NT2/D1 (cell line): ENCODE results near the gene DDX3X.

Experiments
- DNase-seq: peaks from one replicate; pipeline ENCODE4 v3.0.0-alpha.2; 2011; ENCODE audit warnings: low read depth, low spot score
- H3K27me3 ChIP-seq: 2 replicates; pipeline ENCODE4 v1.6.0; 2011; ENCODE audit warnings: mild to moderate bottlenecking; ENCODE audit not compliant: insufficient read length, insufficient read depth
- H3K36me3 ChIP-seq: 2 replicates; pipeline ENCODE4 v1.6.1; 2011; ENCODE audit warnings: mild to moderate bottlenecking, low read length, mixed read lengths; ENCODE audit not compliant: insufficient read depth, insufficient read length
- H3K4me1 ChIP-seq: 2 replicates; pipeline ENCODE4 v1.5.1; 2011; ENCODE audit not compliant: insufficient read depth, insufficient read length
- H3K4me3 ChIP-seq: 2 replicates; pipeline ENCODE4 v1.5.1; 2011; ENCODE audit warnings: low read depth; ENCODE audit not compliant: insufficient read length
- H3K9ac ChIP-seq: 2 replicates; pipeline ENCODE4 v1.6.0; 2011; ENCODE audit warnings: low read depth; ENCODE audit not compliant: insufficient read length
- H3K9me3 ChIP-seq: 2 replicates; pipeline ENCODE4 v1.5.1; 2011; ENCODE audit warnings: mild to moderate bottlenecking, low read length; ENCODE audit not compliant: insufficient read depth
- SUZ12 ChIP-seq: IDR thresholded peaks from 2 replicates; pipeline ENCODE4 v1.6.1; 2011; ENCODE audit not compliant: insufficient read length, insufficient read depth; ENCODE audit errors: extremely low read depth
- YY1 ChIP-seq: IDR thresholded peaks from 2 replicates; pipeline ENCODE4 v1.6.1; 2011; ENCODE audit not compliant: insufficient read length, insufficient read depth
- ZNF274 ChIP-seq: IDR thresholded peaks from 2 replicates; pipeline ENCODE4 v1.6.1; 2011; ENCODE audit warnings: mild to moderate bottlenecking, low read depth, low read length

Gene DDX3X

GRCh38 chrX:41332005-41332404 is 2.0 kb upstream of the DDX3X start:
- peaks cover 2% of the 10 kb centered on the region for H3K4me1 ChIP-seq
- peaks cover 11% of the 10 kb centered on the region for H3K27me3 ChIP-seq
- no peak for TF ChIP-seq SUZ12
- TF ChIP-seq YY1, result no peak
- no peak for TF ChIP-seq ZNF274
- no peaks in the 10 kb centered on the region for H3K9me3 ChIP-seq
- peaks cover 22% of the 10 kb centered on the region for H3K36me3 ChIP-seq
- peak overlapping the region; percentile 55 for H3K4me3 ChIP-seq
- no peak overlapping the region for H3K9ac ChIP-seq
- DNase-seq, result no peak

DNA sequence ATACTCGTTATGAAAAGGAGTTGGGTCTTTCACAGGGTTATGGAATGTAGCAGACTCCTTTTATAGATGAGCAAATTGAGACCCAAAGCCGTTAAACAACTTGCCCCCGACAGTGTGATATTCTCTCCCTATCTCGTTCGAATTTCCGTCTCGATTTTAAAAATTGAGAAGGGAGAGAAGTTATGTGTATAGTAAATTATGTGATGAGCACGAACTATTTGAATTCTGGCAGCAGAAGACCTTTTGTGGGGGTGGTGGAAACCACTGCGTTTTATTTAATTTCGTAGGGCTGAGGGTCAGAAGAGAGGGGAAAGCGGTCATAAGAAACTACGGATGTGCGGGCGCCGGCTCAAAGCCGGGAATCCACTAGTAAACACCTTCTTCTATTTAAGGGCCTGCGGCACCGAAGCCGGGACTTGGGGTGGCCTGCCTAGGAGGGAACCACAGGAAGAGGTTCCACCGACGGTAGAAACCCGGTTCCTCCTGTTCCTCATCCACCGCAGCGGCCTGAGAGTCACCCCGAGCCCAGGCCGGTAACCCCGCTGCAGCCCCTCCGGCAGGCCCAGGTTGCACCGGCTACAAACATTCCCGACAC is 1.5 kb upstream of the DDX3X start:
- no peak for DNase-seq
- peaks cover 2% of the 10 kb centered on the region for H3K4me1 ChIP-seq
- peak overlapping the region; percentile 55 for H3K4me3 ChIP-seq
- peak overlapping the region; percentile 90 for H3K9ac ChIP-seq
- peaks cover 27% of the 10 kb centered on the region for H3K36me3 ChIP-seq
- TF ChIP-seq SUZ12, result no peak
- no peak for TF ChIP-seq YY1
- TF ChIP-seq ZNF274, result no peak
- H3K27me3 ChIP-seq, result peaks cover 11% of the 10 kb centered on the region
- no peaks in the 10 kb centered on the region for H3K9me3 ChIP-seq

DNA sequence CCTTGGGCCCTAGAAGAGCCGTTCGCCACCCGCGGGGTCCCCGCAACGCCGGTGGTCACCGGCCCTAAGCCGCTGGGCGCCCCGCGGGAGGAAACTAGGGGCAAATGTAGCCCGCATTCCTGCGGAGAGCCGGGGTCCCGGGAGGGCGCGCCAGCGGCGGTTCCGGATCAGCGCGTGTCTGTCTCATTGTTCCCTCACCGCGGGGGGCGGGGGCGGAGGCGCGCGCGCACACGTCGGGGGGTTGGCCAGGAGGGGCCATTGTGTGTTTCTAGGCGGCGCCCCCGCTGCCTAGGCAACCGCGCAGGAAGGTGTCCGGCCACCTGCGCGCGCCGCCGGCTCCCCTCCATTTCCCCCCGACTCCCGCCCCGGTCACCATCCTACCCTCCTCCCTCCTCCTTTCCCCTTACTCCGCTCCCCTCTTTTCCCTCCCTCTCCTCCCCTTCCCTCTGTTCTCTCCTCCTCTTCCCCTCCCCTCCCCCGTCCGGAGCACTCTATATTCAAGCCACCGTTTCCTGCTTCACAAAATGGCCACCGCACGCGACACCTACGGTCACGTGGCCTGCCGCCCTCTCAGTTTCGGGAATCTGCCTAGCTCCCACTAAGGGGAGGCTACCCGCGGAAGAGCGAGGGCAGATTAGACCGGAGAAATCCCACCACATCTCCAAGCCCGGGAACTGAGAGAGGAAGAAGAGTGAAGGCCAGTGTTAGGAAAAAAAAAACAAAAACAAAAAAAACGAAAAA is 789 bp upstream of the DDX3X start:
- H3K36me3 ChIP-seq, result peaks cover 34% of the 10 kb centered on the region
- peak overlapping the region; percentile 96 for H3K4me3 ChIP-seq
- H3K4me1 ChIP-seq, result peaks cover 2% of the 10 kb centered on the region
- H3K9ac ChIP-seq, result peak overlapping the region; percentile 98
- no peak for TF ChIP-seq SUZ12
- no peak for TF ChIP-seq ZNF274
- TF ChIP-seq YY1, result peak; percentile 72
- DNase-seq, result peak; percentile 91
- no peaks in the 10 kb centered on the region for H3K9me3 ChIP-seq
- peaks cover 11% of the 10 kb centered on the region for H3K27me3 ChIP-seq

- Histone ChIP-seq H3K27me3 (peaks cover 11% of the 10 kb centered on the region), H3K9ac (peak overlapping the region; percentile 98), H3K4me1 (no peaks in the 10 kb centered on the region), H3K9me3 (no peaks in the 10 kb centered on the region), H3K4me3 (peak overlapping the region; percentile 96), H3K36me3 (peaks cover 47% of the 10 kb centered on the region)
- TF ChIP-seq SUZ12, result no peak
- no peak for TF ChIP-seq ZNF274
- TF ChIP-seq YY1, result no peak
- no peak for DNase-seq
Observed at GRCh38 chrX:41334363-41335197, 618 bp downstream of the DDX3X start.

DNA sequence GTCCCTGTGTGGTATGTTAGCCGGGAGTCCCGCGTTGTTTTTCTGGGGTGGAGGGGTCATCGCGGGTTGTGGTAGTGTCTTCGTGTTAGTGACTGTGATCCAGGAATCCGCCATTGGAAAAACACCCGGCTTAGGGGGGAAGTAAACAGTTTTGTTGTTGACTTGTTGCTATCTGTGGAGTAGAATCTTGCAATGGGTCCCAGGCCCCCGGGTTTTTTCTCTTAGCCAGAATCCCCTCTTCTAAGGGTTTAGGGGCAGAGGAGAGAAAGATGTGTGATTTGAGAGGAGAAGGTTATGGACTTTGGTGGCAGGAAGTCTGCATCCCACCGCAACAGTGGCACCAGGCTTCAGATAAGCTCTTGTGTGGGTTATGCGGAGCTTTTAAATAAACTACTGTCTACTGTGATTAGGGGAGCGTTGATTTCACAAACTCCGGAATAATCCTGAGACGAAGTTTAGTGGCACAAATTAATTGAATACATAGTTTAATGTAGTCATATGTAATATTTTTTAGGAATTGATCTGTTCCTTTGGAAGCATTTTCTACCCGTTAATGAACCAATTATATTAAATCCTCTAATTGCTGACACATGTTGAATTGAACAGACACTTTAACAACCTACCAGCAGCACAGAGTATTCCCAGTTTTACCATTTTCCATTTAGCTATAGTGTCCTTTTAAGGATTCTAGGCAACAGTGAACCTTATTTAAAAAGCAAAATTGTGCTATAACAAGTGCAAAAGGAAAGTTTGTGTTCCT is 1.4 kb downstream of the DDX3X start:
- TF ChIP-seq YY1, result no peak
- peak overlapping the region; percentile 98 for H3K9ac ChIP-seq
- no peak for DNase-seq
- no peaks in the 10 kb centered on the region for H3K4me1 ChIP-seq
- peaks cover 11% of the 10 kb centered on the region for H3K27me3 ChIP-seq
- H3K9me3 ChIP-seq, result no peaks in the 10 kb centered on the region
- H3K4me3 ChIP-seq, result peak overlapping the region; percentile 96
- H3K36me3 ChIP-seq, result peaks cover 54% of the 10 kb centered on the region

GRCh38 chrX:41335958-41336331 is 2.0 kb downstream of the DDX3X start:
- peak overlapping the region; percentile 98 for H3K9ac ChIP-seq
- H3K27me3 ChIP-seq, result peaks cover 11% of the 10 kb centered on the region
- peak overlapping the region; percentile 96 for H3K4me3 ChIP-seq
- no peaks in the 10 kb centered on the region for H3K9me3 ChIP-seq
- no peaks in the 10 kb centered on the region for H3K4me1 ChIP-seq
- TF ChIP-seq ZNF274 (no peak), SUZ12 (no peak), YY1 (no peak)
- DNase-seq, result no peak
- H3K36me3 ChIP-seq, result peaks cover 59% of the 10 kb centered on the region
